ENCODE results near the gene TMEM170B. TPM values are rescaled to one million over a fixed set of nuclear protein-coding genes. Genes with fewer than 3 reads are reported as not detected.

Gene TMEM170B
- total and polyA plus RNA-seq, 2 of the 8 experiments (the other 6 are each of a cell fraction or from before 2014, with no cell fraction given) = 0.80 to 4.3 TPM

- ChIA-PET POLR2A (ENCODE audit: partially characterized antibody) (no interaction called here), CTCF (ENCODE audit: partially characterized antibody) (interaction anchor here (0.7 to 1.4 kb wide), 2 partner anchors 30 to 55 kb away, joined by 3 to 7 read pairs; no protein-coding TSS in a partner anchor)
- FAIRE-seq = no peak
- Histone ChIP-seq H2AK5ac (ENCODE audit: low read depth, low read length) (no peak overlapping the region), H3K4me1 (replicated peaks in 1 of 4; ENCODE audit: control insufficient read depth in 3 of 4, insufficient read depth in 4 of 4, low read length in 3 of 4) (no peaks in the 10 kb centered on the region), H3K9me3 (ENCODE audit: insufficient read depth in 2 of 2, low read depth in 1 of 2, low read length in 1 of 2) (no peaks in the 10 kb centered on the region), H3K4me2 (ENCODE audit: insufficient read depth in 1 of 2, low read depth in 2 of 2, low read length in 2 of 2) (no peak overlapping the region), H3K79me2 (ENCODE audit: control insufficient read depth in 1 of 2, insufficient read depth in 2 of 2, low read length in 2 of 2) (no peaks in the 10 kb centered on the region), H4K91ac (replicated peaks; ENCODE audit: insufficient read length, low read length) (no peak overlapping the region), H4K5ac (ENCODE audit: insufficient read length, low read depth, low read length) (no peak overlapping the region), H2AFZ (ENCODE audit: low read length) (no peak overlapping the region), H3K14ac (ENCODE audit: insufficient read length) (no peak overlapping the region), H3K36me3 (ENCODE audit: control insufficient read depth in 2 of 4, insufficient read depth in 4 of 4, low read length in 3 of 4) (no peaks in the 10 kb centered on the region), H3K27ac (ENCODE audit: low read depth, low read length) (no peak overlapping the region), H2BK15ac (ENCODE audit: low read length) (no peak overlapping the region), H3K23me2 (ENCODE audit: low read depth, low read length) (no peaks in the 10 kb centered on the region), H2BK20ac (ENCODE audit: low read length) (no peak overlapping the region), H2BK5ac (ENCODE audit: low read depth, low read length) (no peak overlapping the region), H2BK12ac (ENCODE audit: low read depth, low read length) (no peak overlapping the region), H3K27me3 (replicated peaks in 1 of 4; ENCODE audit: control insufficient read depth in 3 of 4, extremely low read depth in 1 of 4, insufficient read depth in 3 of 4, low read length in 3 of 4) (no peaks in the 10 kb centered on the region), H3K4ac (replicated peaks; ENCODE audit: insufficient read length, low read depth, low read length) (no peak overlapping the region), H3K18ac (ENCODE audit: extremely low read depth, low read length) (no peak overlapping the region), H3K79me1 (ENCODE audit: low read depth, low read length) (no peaks in the 10 kb centered on the region), H3K4me3 (ENCODE audit: extremely low read depth in 1 of 4, insufficient read depth in 2 of 4, low read depth in 3 of 4, low read length in 4 of 4) (no peak overlapping the region), H4K8ac (ENCODE audit: extremely low read depth, insufficient read depth, low read length) (no peak overlapping the region), H2BK120ac (replicated peaks; ENCODE audit: low read depth, low read length) (no peak overlapping the region), H3K23ac (ENCODE audit: insufficient read length) (no peak overlapping the region), H4K20me1 (replicated peaks in 1 of 2; ENCODE audit: control insufficient read depth in 1 of 2, insufficient read depth in 2 of 2, low read length in 2 of 2) (no peaks in the 10 kb centered on the region), H3K56ac (replicated peaks; ENCODE audit: insufficient read length, low read depth, low read length) (no peak overlapping the region), H3K9ac (replicated peaks in 1 of 4; ENCODE audit: extremely low read depth in 1 of 4, low read depth in 3 of 4, low read length in 3 of 4) (no peak overlapping the region)
- TF ChIP-seq CREB1 (IDR thresholded peaks at IDR 0.05) = no peak
- no peak for TF ChIP-seq ZNF274 (IDR thresholded peaks at IDR 0.05; ENCODE audit: borderline replicate concordance, extremely low read depth, low read length)
- no peak for TF ChIP-seq CHD2 (IDR thresholded peaks at IDR 0.05; ENCODE audit: low read length)
- no peak for TF ChIP-seq PHF8 (conservative IDR thresholded peaks at IDR 0.05; ENCODE audit: low read depth, low read length)
- TF ChIP-seq BCL11A (IDR thresholded peaks at IDR 0.05; ENCODE audit: low read depth in 2 of 2, low read length in 2 of 2) = no peak
- TF ChIP-seq USF2 (IDR thresholded peaks at IDR 0.05; ENCODE audit: low read length) = no peak
- TF ChIP-seq SAP30 (IDR thresholded peaks at IDR 0.05; ENCODE audit: insufficient read depth, insufficient replicate concordance, low read length) = no peak
- no peak for TF ChIP-seq HDAC6 (IDR thresholded peaks at IDR 0.05; ENCODE audit: low read depth, low read length)
- TF ChIP-seq SIRT6 (IDR thresholded peaks at IDR 0.05; ENCODE audit: low read length) = no peak
- TF ChIP-seq CEBPB (IDR thresholded peaks at IDR 0.05; ENCODE audit: low read depth, low read length) = no peak
- WGBS, 2 experiments (ENCODE audit: extremely low coverage in 1 of 2, insufficient coverage in 1 of 2, insufficient read length in 1 of 2, insufficient replicate concordance in 2 of 2, low coverage in 1 of 2, low lambda C conversion rate in 2 of 2, missing lambda C conversion rate in 1 of 2) = 91% methylated on average over 3 of the region's 3 CpGs; no CpG with 5 or more reads in 1 of the 2 experiments
- DNase-seq (ENCODE audit: low read depth in 1 of 2, low spot score in 2 of 2) = no peak
These were observed 11.4 kb upstream of the TMEM170B start for GRCh38 chr6:11526156-11526505.
